Hepatocyte (in vitro differentiated cells): ENCODE measurements around the gene C18orf63. TPM values are rescaled to one million over a fixed set of nuclear protein-coding genes. Genes with fewer than 3 reads are reported as not detected.

Experiments
- DNase-seq: peaks from one replicate; pipeline ENCODE4 v3.0.0-alpha.2; 2016; ENCODE audit warnings: low spot score
- H2AFZ ChIP-seq: fragments of 200-600 bp; sonication (generic); 2 replicates; pipeline ENCODE4 v1.6.0; 2016; ENCODE audit warnings: antibody characterized with exemption, mild to moderate bottlenecking
- H3K27ac ChIP-seq: fragments of 200-600 bp; sonication (generic); 2 replicates; pipeline ENCODE4 v1.5.1; 2016; ENCODE audit warnings: mild to moderate bottlenecking
- H3K27me3 ChIP-seq: fragments of 200-600 bp; sonication (generic); 2 replicates; pipeline ENCODE4 v1.6.1; 2016
- H3K36me3 ChIP-seq: fragments of 200-600 bp; sonication (generic); replicated peaks from 2 replicates; pipeline ENCODE4 v1.5.1; 2016; ENCODE audit warnings: low read depth; ENCODE audit not compliant: insufficient read depth
- H3K4me1 ChIP-seq: fragments of 200-600 bp; sonication (generic); 2 replicates; pipeline ENCODE4 v1.5.1; 2016; ENCODE audit warnings: mild to moderate bottlenecking, moderate library complexity; ENCODE audit not compliant: insufficient read depth
- H3K4me2 ChIP-seq: fragments of 200-600 bp; sonication (generic); 2 replicates; pipeline ENCODE4 v1.6.0; 2016
- H3K4me3 ChIP-seq: fragments of 200-600 bp; sonication (generic); 2 replicates; pipeline ENCODE4 v1.5.1; 2016; ENCODE audit warnings: mild to moderate bottlenecking
- H3K79me2 ChIP-seq: fragments of 200-600 bp; sonication (generic); 2 replicates; pipeline ENCODE4 v1.6.0; 2017; ENCODE audit warnings: mild to moderate bottlenecking
- H3K9me2 ChIP-seq: fragments of 200-600 bp; sonication (generic); replicated peaks from 2 replicates; pipeline ENCODE4 v1.6.0; 2017; ENCODE audit warnings: mild to moderate bottlenecking; ENCODE audit not compliant: insufficient read depth
- H3K9me3 ChIP-seq: fragments of 200-600 bp; sonication (generic); 2 replicates; pipeline ENCODE4 v1.5.1; 2016; ENCODE audit warnings: low read depth, mild to moderate bottlenecking
- H4K20me1 ChIP-seq: fragments of 200-600 bp; sonication (generic); 2 replicates; pipeline ENCODE4 v1.6.0; 2016; ENCODE audit warnings: mild to moderate bottlenecking; ENCODE audit not compliant: insufficient read depth, poor library complexity, severe bottlenecking
- EZH2 ChIP-seq: fragments of 200-600 bp; sonication (generic); IDR thresholded peaks from 2 replicates; pipeline ENCODE4 v1.6.1; 2016; ENCODE audit warnings: antibody characterized with exemption, mild to moderate bottlenecking, borderline replicate concordance
- EZH2phosphoT487 ChIP-seq: fragments of 200-600 bp; sonication (generic); IDR thresholded peaks from one replicate; pipeline ENCODE4 v1.6.1; 2018; ENCODE audit warnings: antibody characterized with exemption, mild to moderate bottlenecking, low read depth, moderate library complexity; ENCODE audit not compliant: unreplicated experiment, severe bottlenecking
- WGBS: methylation state at CpG from one replicate; pipeline ENCODE4 v1.1.6; 2016; ENCODE audit warnings: low lambda C conversion rate; ENCODE audit errors: missing lambda C conversion rate; 5-methylcytosine and 5-hydroxymethylcytosine counted together
- polyA plus RNA-seq: library from polyadenylated mRNA; unstranded; fragments of >200 nt; fragmentation: Nextera tagmentation; extraction: Ambion mirVana; gene quantifications from 2 replicates; pipeline ENCODE4 v1.2.1, GENCODE V29; 2016
- total RNA-seq: library from RNA; depleted of rRNA; stranded (reverse); fragments of >200 nt; gene quantifications from 2 replicates; pipeline ENCODE4 v1.2.3, GENCODE V29; 2014
- TF ChIP-seq, protein P1 (sequence below): fragments of 200-600 bp; sonication (generic); IDR thresholded peaks from 2 replicates; pipeline ENCODE4 v1.5.1; 2016; ENCODE audit warnings: antibody characterized with exemption, mild to moderate bottlenecking; ENCODE audit not compliant: poor library complexity

The C18orf63 gene
- total and polyA plus RNA-seq, 2 experiments from 2014 or later: not detected

- peak overlapping the region; percentile 63 for H3K4me2 ChIP-seq
- peak overlapping the region; percentile 88 for H3K27ac ChIP-seq
- H3K9me2 ChIP-seq: no peaks in the 10 kb centered on the region
- H3K79me2 ChIP-seq: peaks cover 93% of the 10 kb centered on the region
- 44% methylated on average over 10 of the region's 10 CpGs for WGBS
- H2AFZ ChIP-seq: peak overlapping the region; percentile 3
- H3K4me1 ChIP-seq: peaks cover 53% of the 10 kb centered on the region
- DNase-seq: no peak
- H3K27me3 ChIP-seq: no peaks in the 10 kb centered on the region
- H4K20me1 ChIP-seq: peaks cover 4% of the 10 kb centered on the region
- no peak overlapping the region for H3K4me3 ChIP-seq
- H3K9me3 ChIP-seq: no peaks in the 10 kb centered on the region
- TF ChIP-seq EZH2phosphoT487 (no peak), EZH2 (no peak)
- TF ChIP-seq, protein P1, sequence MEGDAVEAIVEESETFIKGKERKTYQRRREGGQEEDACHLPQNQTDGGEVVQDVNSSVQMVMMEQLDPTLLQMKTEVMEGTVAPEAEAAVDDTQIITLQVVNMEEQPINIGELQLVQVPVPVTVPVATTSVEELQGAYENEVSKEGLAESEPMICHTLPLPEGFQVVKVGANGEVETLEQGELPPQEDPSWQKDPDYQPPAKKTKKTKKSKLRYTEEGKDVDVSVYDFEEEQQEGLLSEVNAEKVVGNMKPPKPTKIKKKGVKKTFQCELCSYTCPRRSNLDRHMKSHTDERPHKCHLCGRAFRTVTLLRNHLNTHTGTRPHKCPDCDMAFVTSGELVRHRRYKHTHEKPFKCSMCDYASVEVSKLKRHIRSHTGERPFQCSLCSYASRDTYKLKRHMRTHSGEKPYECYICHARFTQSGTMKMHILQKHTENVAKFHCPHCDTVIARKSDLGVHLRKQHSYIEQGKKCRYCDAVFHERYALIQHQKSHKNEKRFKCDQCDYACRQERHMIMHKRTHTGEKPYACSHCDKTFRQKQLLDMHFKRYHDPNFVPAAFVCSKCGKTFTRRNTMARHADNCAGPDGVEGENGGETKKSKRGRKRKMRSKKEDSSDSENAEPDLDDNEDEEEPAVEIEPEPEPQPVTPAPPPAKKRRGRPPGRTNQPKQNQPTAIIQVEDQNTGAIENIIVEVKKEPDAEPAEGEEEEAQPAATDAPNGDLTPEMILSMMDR: no peak
- no peaks in the 10 kb centered on the region for H3K36me3 ChIP-seq
These were observed 32.7 kb upstream of the C18orf63 start for GRCh38 chr18:74282755-74283554.

DNA sequence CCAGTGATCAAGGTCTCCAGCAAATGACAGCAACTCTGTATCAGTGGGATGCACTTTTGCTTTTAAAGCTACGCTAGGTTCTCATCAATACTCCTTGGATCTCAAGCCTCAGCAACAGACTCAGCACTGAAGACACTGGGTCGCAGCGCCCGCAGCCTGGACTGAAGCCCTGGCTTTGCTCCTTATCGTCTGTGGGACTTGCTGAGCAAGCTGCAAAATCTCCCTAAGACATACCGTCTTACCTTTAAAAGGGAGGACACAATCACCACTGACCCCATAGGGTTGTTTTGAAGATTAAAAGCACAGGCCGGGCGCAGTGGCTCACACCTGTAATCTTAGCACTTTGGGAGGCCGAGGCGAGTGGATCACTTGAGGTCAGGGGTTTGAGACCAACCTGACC is 32.0 kb upstream of the C18orf63 start:
- WGBS: 57% methylated on average over 10 of the region's 10 CpGs
- Histone ChIP-seq H4K20me1 (peaks cover under 1% of the 10 kb centered on the region), H3K27me3 (no peaks in the 10 kb centered on the region), H3K4me3 (no peak overlapping the region), H3K79me2 (peaks cover 94% of the 10 kb centered on the region), H3K9me3 (no peaks in the 10 kb centered on the region), H2AFZ (no peak overlapping the region), H3K27ac (peak overlapping the region; percentile 88), H3K36me3 (no peaks in the 10 kb centered on the region), H3K9me2 (no peaks in the 10 kb centered on the region), H3K4me1 (peaks cover 52% of the 10 kb centered on the region), H3K4me2 (peak overlapping the region; percentile 63)
- DNase-seq: no peak
- TF ChIP-seq EZH2phosphoT487 (no peak), EZH2 (no peak)
- TF ChIP-seq, protein P1: no peak

- H3K4me2 ChIP-seq: peak overlapping the region; percentile 63
- WGBS: 30% methylated on average over 11 of the region's 11 CpGs
- H2AFZ ChIP-seq: no peak overlapping the region
- DNase-seq: no peak
- no peak overlapping the region for H3K4me3 ChIP-seq
- TF ChIP-seq, protein P1: no peak
- TF ChIP-seq EZH2: no peak
- no peak for TF ChIP-seq EZH2phosphoT487
- H3K79me2 ChIP-seq: peaks cover 94% of the 10 kb centered on the region
- no peaks in the 10 kb centered on the region for H3K9me3 ChIP-seq
- H4K20me1 ChIP-seq: no peaks in the 10 kb centered on the region
- no peaks in the 10 kb centered on the region for H3K9me2 ChIP-seq
- peak overlapping the region; percentile 88 for H3K27ac ChIP-seq
- H3K4me1 ChIP-seq: peaks cover 54% of the 10 kb centered on the region
- no peaks in the 10 kb centered on the region for H3K27me3 ChIP-seq
- no peaks in the 10 kb centered on the region for H3K36me3 ChIP-seq
These were observed 31.3 kb upstream of the C18orf63 start for GRCh38 chr18:74284191-74284979.
